Measurements from ENCODE around the gene ATM.

The ATM gene

GRCh38 chr11:108293229-108293628 is 70.4 kb downstream of the ATM start:
- Histone ChIP-seq H3K4me1 (ENCODE audit: control insufficient read depth, insufficient read depth, low read length) (peaks cover 5% of the 10 kb centered on the region), H3K4me3 (ENCODE audit: low read length) (no peak overlapping the region), H3K4me2 (ENCODE audit: low read length) (no peak overlapping the region), H3K36me3 (ENCODE audit: insufficient read depth, low read length) (peaks cover 27% of the 10 kb centered on the region), H3K9ac (ENCODE audit: low read depth, low read length) (no peak overlapping the region), H3K9me3 (replicated peaks; ENCODE audit: low read length) (no peaks in the 10 kb centered on the region), H3K27me3 (ENCODE audit: control insufficient read depth, insufficient read depth, low read length) (no peaks in the 10 kb centered on the region)

DNA sequence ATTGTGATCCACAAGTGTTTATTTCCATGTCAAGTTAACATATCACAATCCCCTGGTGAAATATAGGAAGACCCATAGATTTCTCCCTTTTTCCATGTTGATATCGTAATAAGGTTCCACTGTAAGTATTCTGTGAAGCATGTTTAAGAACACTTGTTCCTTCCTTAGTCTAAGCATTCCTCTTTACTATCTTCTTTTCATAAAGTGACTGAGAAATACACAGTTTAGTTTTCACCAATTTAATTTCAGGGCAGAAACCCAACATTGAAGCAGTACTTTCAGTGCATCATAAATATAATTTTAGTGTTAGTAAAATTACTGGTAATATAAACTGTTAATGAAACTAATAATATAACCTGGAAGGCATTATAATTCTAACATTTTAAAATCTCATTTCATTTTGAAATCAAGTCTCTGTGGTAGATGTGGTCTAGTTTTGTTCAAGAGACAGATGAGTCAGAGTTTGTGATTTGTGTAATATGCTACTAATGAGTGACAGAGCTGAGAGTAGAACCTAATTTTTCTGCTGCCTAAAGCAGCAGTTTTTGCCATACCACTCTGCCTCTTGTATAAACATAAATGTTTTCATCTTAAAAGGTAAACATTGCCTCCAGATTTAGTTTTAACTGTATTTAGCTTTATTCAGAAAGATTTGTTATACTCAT is 79.4 kb downstream of the ATM start:
- H3K4me2 ChIP-seq (ENCODE audit: low read length) = no peak overlapping the region
- no peaks in the 10 kb centered on the region for H3K27me3 ChIP-seq (ENCODE audit: control insufficient read depth, insufficient read depth, low read length)
- peaks cover 37% of the 10 kb centered on the region for H3K36me3 ChIP-seq (ENCODE audit: insufficient read depth, low read length)
- H3K9me3 ChIP-seq (replicated peaks; ENCODE audit: low read length) = no peaks in the 10 kb centered on the region
- no peak overlapping the region for H3K9ac ChIP-seq (ENCODE audit: low read depth, low read length)
- H3K4me3 ChIP-seq (ENCODE audit: low read length) = no peak overlapping the region
- peaks cover 11% of the 10 kb centered on the region for H3K4me1 ChIP-seq (ENCODE audit: control insufficient read depth, insufficient read depth, low read length)

DNA sequence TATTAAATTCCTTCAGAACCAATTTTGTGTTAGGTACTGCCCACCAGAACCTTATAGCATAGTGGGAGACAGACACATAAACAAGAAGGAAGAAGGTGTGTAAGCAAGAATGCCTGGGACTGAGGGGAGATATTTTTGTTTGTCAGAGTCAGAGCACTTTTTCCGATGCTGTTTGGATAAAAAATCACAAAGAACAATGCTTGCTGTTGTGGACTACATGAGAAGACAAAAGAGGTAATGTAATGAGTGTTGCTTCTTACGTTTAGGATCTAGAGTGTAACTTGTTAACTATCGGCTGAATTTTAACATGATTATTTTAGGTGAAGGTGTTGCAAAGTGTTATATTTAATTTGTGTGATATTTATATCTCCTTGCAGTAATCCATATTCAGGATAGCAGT is 84.9 kb downstream of the ATM start:
- Histone ChIP-seq H3K9ac (ENCODE audit: low read depth, low read length) (no peak overlapping the region), H3K9me3 (replicated peaks; ENCODE audit: low read length) (no peaks in the 10 kb centered on the region), H3K36me3 (ENCODE audit: insufficient read depth, low read length) (peaks cover 39% of the 10 kb centered on the region), H3K4me1 (ENCODE audit: control insufficient read depth, insufficient read depth, low read length) (no peaks in the 10 kb centered on the region), H3K4me3 (ENCODE audit: low read length) (no peak overlapping the region), H3K27me3 (ENCODE audit: control insufficient read depth, insufficient read depth, low read length) (no peaks in the 10 kb centered on the region), H3K4me2 (ENCODE audit: low read length) (no peak overlapping the region)

DNA sequence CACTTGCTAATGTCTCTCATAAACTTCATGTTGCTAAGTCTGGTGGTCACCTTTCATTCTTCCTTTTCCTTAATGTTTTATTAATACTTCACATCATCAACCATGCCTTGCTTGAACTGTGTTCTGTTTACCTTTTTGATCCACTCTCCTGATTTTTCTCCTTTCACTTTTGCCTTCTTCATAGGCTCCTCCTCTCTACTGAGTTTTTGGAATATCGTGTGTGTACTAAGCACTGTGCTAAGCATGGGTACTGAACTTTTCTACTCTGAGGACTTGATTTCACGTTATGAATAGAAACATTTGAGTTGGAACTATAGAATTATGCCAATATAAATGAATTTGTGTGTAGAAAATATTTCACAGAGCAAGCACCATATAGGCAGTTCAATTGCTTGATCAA is 90.6 kb downstream of the ATM start:
- no peak overlapping the region for H3K4me3 ChIP-seq (ENCODE audit: low read length)
- no peaks in the 10 kb centered on the region for H3K4me1 ChIP-seq (ENCODE audit: control insufficient read depth, insufficient read depth, low read length)
- no peaks in the 10 kb centered on the region for H3K9me3 ChIP-seq (replicated peaks; ENCODE audit: low read length)
- no peaks in the 10 kb centered on the region for H3K27me3 ChIP-seq (ENCODE audit: control insufficient read depth, insufficient read depth, low read length)
- H3K4me2 ChIP-seq (ENCODE audit: low read length) = no peak overlapping the region
- no peak overlapping the region for H3K9ac ChIP-seq (ENCODE audit: low read depth, low read length)
- peaks cover 33% of the 10 kb centered on the region for H3K36me3 ChIP-seq (ENCODE audit: insufficient read depth, low read length)

- Histone ChIP-seq H3K36me3 (ENCODE audit: insufficient read depth, low read length) (peaks cover 27% of the 10 kb centered on the region), H3K4me2 (ENCODE audit: low read length) (no peak overlapping the region), H3K9me3 (replicated peaks; ENCODE audit: low read length) (no peaks in the 10 kb centered on the region), H3K9ac (ENCODE audit: low read depth, low read length) (no peak overlapping the region), H3K4me3 (ENCODE audit: low read length) (no peak overlapping the region), H3K4me1 (ENCODE audit: control insufficient read depth, insufficient read depth, low read length) (peaks cover 18% of the 10 kb centered on the region), H3K27me3 (ENCODE audit: control insufficient read depth, insufficient read depth, low read length) (no peaks in the 10 kb centered on the region)
These were observed 93.2 kb downstream of the ATM start for GRCh38 chr11:108316061-108316460.

GRCh38 chr11:108319541-108320145 is 96.8 kb downstream of the ATM start:
- peak overlapping the region; percentile 12 for H3K4me2 ChIP-seq (ENCODE audit: low read length)
- peaks cover 20% of the 10 kb centered on the region for H3K36me3 ChIP-seq (ENCODE audit: insufficient read depth, low read length)
- peaks cover 31% of the 10 kb centered on the region for H3K4me1 ChIP-seq (ENCODE audit: control insufficient read depth, insufficient read depth, low read length)
- no peak overlapping the region for H3K4me3 ChIP-seq (ENCODE audit: low read length)
- no peaks in the 10 kb centered on the region for H3K27me3 ChIP-seq (ENCODE audit: control insufficient read depth, insufficient read depth, low read length)
- no peaks in the 10 kb centered on the region for H3K9me3 ChIP-seq (replicated peaks; ENCODE audit: low read length)
- no peak overlapping the region for H3K9ac ChIP-seq (ENCODE audit: low read depth, low read length)

DNA sequence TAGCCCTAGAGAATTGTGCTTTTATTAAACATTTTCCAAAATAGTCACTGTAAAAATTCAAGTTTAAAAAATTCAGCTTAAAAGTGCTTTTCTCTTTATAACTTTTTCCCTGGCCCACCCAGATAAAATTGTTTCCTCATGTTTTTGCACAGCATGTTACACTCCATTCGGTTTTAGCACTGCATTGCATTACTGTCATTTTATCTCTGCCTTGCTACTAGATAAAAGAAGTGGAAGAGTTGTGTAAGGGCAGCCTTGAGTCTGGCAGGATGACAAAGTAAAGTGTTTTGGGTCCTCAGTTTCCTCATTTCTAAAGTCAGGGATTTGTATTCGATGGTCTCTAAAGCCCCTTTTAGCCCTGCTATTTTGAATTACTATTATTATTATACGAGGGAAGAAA is 99.8 kb downstream of the ATM start:
- no peaks in the 10 kb centered on the region for H3K27me3 ChIP-seq (ENCODE audit: control insufficient read depth, insufficient read depth, low read length)
- H3K9me3 ChIP-seq (replicated peaks; ENCODE audit: low read length) = no peaks in the 10 kb centered on the region
- H3K4me3 ChIP-seq (ENCODE audit: low read length) = no peak overlapping the region
- peaks cover 8% of the 10 kb centered on the region for H3K36me3 ChIP-seq (ENCODE audit: insufficient read depth, low read length)
- H3K9ac ChIP-seq (ENCODE audit: low read depth, low read length) = no peak overlapping the region
- H3K4me1 ChIP-seq (ENCODE audit: control insufficient read depth, insufficient read depth, low read length) = peaks cover 35% of the 10 kb centered on the region
- H3K4me2 ChIP-seq (ENCODE audit: low read length) = no peak overlapping the region

DNA sequence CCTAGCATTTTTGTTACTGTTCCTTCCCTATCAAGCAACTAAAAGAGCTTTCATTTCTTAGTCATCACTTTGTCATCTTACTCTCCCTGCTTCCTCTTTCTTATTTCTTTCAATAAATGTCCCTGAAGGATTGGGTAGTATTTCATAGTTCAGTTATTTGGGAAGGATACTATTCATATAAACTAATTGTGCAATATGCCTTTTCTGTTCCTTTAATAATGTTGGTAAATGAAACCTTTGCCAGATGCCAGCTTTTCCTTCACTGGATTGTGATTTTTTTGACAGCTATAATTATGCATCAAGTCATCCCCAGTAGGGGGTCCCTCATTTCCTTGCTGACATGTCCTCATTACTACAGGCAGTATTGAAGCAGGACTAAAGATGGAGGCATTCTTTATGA is 101.7 kb downstream of the ATM start:
- H3K9ac ChIP-seq (ENCODE audit: low read depth, low read length) = no peak overlapping the region
- no peaks in the 10 kb centered on the region for H3K9me3 ChIP-seq (replicated peaks; ENCODE audit: low read length)
- peaks cover 26% of the 10 kb centered on the region for H3K4me1 ChIP-seq (ENCODE audit: control insufficient read depth, insufficient read depth, low read length)
- H3K36me3 ChIP-seq (ENCODE audit: insufficient read depth, low read length) = peaks cover 13% of the 10 kb centered on the region
- no peak overlapping the region for H3K4me3 ChIP-seq (ENCODE audit: low read length)
- H3K4me2 ChIP-seq (ENCODE audit: low read length) = peak overlapping the region; percentile 24
- H3K27me3 ChIP-seq (ENCODE audit: control insufficient read depth, insufficient read depth, low read length) = no peaks in the 10 kb centered on the region

GRCh38 chr11:108333403-108333899 is 110.6 kb downstream of the ATM start:
- Histone ChIP-seq H3K36me3 (ENCODE audit: insufficient read depth, low read length) (peaks cover 48% of the 10 kb centered on the region), H3K4me1 (ENCODE audit: control insufficient read depth, insufficient read depth, low read length) (no peaks in the 10 kb centered on the region), H3K9me3 (replicated peaks; ENCODE audit: low read length) (no peaks in the 10 kb centered on the region), H3K27me3 (ENCODE audit: control insufficient read depth, insufficient read depth, low read length) (no peaks in the 10 kb centered on the region), H3K9ac (ENCODE audit: low read depth, low read length) (no peak overlapping the region), H3K4me2 (ENCODE audit: low read length) (no peak overlapping the region), H3K4me3 (ENCODE audit: low read length) (no peak overlapping the region)

- peaks cover 29% of the 10 kb centered on the region for H3K36me3 ChIP-seq (ENCODE audit: insufficient read depth, low read length)
These were observed 115.9 kb downstream of the ATM start for GRCh38 chr11:108338750-108339149.

DNA sequence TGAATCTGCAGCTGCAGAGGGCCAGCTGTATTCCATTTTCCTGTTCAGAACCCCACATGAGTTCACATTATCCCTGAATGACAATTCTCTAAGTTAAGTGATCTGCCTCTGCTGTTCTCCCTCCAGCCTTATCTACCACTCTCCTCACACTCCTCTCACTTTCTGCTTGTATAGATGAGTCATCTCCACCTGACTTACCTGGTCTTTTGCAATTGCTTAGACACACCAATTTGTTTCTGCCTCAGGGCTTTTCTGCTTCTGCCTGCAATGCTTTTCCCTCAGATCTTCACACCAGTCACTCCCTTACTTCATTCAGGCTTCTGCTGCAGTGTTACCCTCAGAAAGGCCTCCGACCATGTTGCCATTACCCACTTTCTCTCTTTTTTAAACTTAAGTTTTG is 118.1 kb downstream of the ATM start:
- Histone ChIP-seq H3K4me1 (ENCODE audit: control insufficient read depth, insufficient read depth, low read length) (no peaks in the 10 kb centered on the region), H3K27me3 (ENCODE audit: control insufficient read depth, insufficient read depth, low read length) (no peaks in the 10 kb centered on the region), H3K9ac (ENCODE audit: low read depth, low read length) (no peak overlapping the region), H3K36me3 (ENCODE audit: insufficient read depth, low read length) (peaks cover 17% of the 10 kb centered on the region), H3K9me3 (replicated peaks; ENCODE audit: low read length) (no peaks in the 10 kb centered on the region), H3K4me3 (ENCODE audit: low read length) (no peak overlapping the region), H3K4me2 (ENCODE audit: low read length) (no peak overlapping the region)

More at GRCh38 chr11:108338750-108339149, 115.9 kb downstream of the ATM start:
- Histone ChIP-seq H3K27me3 (ENCODE audit: control insufficient read depth, insufficient read depth, low read length) (no peaks in the 10 kb centered on the region), H3K4me3 (ENCODE audit: low read length) (no peak overlapping the region), H3K4me1 (ENCODE audit: control insufficient read depth, insufficient read depth, low read length) (no peaks in the 10 kb centered on the region), H3K9me3 (replicated peaks; ENCODE audit: low read length) (no peaks in the 10 kb centered on the region), H3K4me2 (ENCODE audit: low read length) (no peak overlapping the region), H3K9ac (ENCODE audit: low read depth, low read length) (no peak overlapping the region)

DNA sequence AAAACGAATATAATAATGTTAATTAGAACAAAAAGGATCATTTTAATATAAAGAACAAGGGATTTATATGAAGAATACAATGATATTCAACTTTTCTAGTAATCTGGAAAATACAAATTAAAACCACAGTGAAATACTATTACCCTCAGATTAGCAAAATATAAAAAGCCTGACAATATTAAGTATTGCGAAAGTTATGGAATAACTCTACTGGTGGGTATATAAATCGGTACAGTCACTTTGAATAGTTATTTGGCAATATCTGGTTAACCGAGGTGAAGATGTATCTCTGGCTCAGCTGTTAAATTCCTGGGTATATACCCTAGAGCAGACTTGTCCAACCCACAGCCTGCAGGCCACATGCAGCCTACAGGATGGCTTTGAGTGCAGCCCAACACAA is 118.8 kb downstream of the ATM start:
- no peak overlapping the region for H3K4me3 ChIP-seq (ENCODE audit: low read length)
- no peak overlapping the region for H3K9ac ChIP-seq (ENCODE audit: low read depth, low read length)
- peaks cover 16% of the 10 kb centered on the region for H3K36me3 ChIP-seq (ENCODE audit: insufficient read depth, low read length)
- no peaks in the 10 kb centered on the region for H3K4me1 ChIP-seq (ENCODE audit: control insufficient read depth, insufficient read depth, low read length)
- H3K27me3 ChIP-seq (ENCODE audit: control insufficient read depth, insufficient read depth, low read length) = no peaks in the 10 kb centered on the region
- no peak overlapping the region for H3K4me2 ChIP-seq (ENCODE audit: low read length)
- no peaks in the 10 kb centered on the region for H3K9me3 ChIP-seq (replicated peaks; ENCODE audit: low read length)

Data from skeletal muscle satellite cell (primary cell).